Naive thymus-derived CD8-positive, alpha-beta T cell (primary cell): ENCODE measurements around the gene PLXDC2. TPM values are rescaled to one million over a fixed set of nuclear protein-coding genes. Genes with fewer than 3 reads are reported as not detected.

ENCODE experiments used
- ATAC-seq, 2 donors: fragments of 150-1000 bp; cut with Tn5 transposase in 1 of 2; sonication (Bioruptor Pico), chemical (Tn5 transposase) in 1 of 2; 1 replicate in 1 of 2; 2 replicates in 1 of 2; pipeline ENCODE4 v1.10.0; 2021; ENCODE audit warnings: mild to moderate bottlenecking in 2 of 2, moderate library complexity in 2 of 2
- POLR2A ChIA-PET: fragments of 350-600 bp; sonication (Branson Sonifier 250); formaldehyde crosslinking; loops from one replicate; lab custom pipeline; 2021; ENCODE audit warnings: antibody characterized with exemption; lab: Charles Lee
- DNase-seq, 10 donors: peaks; one replicate each; pipeline versions ENCODE4 v3.0.0 to v3.0.0-alpha.2; 2020 to 2022
- H3K27ac Mint-ChIP-seq, 10 donors: one replicate each; pipeline ENCODE4 v1.8.0; 2020 to 2022; ENCODE audit warnings: mild to moderate bottlenecking in 10 of 10, mixed read lengths in 10 of 10, moderate library complexity in 4 of 10, inconsistent platforms in 1 of 10
- H3K27me3 Mint-ChIP-seq, 5 donors: one replicate each; pipeline ENCODE4 v1.8.0; 2021 to 2022; ENCODE audit warnings: mixed read lengths in 5 of 5
- H3K36me3 Mint-ChIP-seq, 3 donors: one replicate each; pipeline ENCODE4 v1.8.0; 2020 to 2022; ENCODE audit warnings: mixed read lengths in 3 of 3, mild to moderate bottlenecking in 2 of 3, inconsistent platforms in 1 of 3
- H3K4me1 Mint-ChIP-seq, 4 donors: one replicate each; pipeline ENCODE4 v1.8.0; 2021 to 2022; ENCODE audit warnings: mixed read lengths in 4 of 4
- H3K4me3 Mint-ChIP-seq, 10 donors: one replicate each; pipeline ENCODE4 v1.8.0; 2020 to 2022; ENCODE audit warnings: mild to moderate bottlenecking in 10 of 10, mixed read lengths in 10 of 10, moderate library complexity in 6 of 10, inconsistent platforms in 1 of 10
- H3K9me3 Mint-ChIP-seq, 9 donors: one replicate each; pipeline ENCODE4 v1.8.0; 2020 to 2022; ENCODE audit warnings: mixed read lengths in 9 of 9, mild to moderate bottlenecking in 3 of 9, inconsistent platforms in 1 of 9, moderate library complexity in 1 of 9
- polyA plus RNA-seq, 3 donors: library from polyadenylated mRNA; unstranded; fragments of 300-500 nt; fragmentation: Illumina TruSeq; gene quantifications; one replicate each; pipeline ENCODE4 v1.2.3, GENCODE V29; 2021
- total RNA-seq, 8 experiments: library from RNA in 2 of 8; stranded (reverse) in 2 of 8; gene quantifications; one replicate each; pipeline ENCODE4 v1.2.3 and lab custom pipeline; 2021 to 2026

The PLXDC2 gene
- total and polyA plus RNA-seq, 5 experiments from 2014 or later, result 0.07 to 0.44 (median 0.31) TPM; not detected in 2

DNA sequence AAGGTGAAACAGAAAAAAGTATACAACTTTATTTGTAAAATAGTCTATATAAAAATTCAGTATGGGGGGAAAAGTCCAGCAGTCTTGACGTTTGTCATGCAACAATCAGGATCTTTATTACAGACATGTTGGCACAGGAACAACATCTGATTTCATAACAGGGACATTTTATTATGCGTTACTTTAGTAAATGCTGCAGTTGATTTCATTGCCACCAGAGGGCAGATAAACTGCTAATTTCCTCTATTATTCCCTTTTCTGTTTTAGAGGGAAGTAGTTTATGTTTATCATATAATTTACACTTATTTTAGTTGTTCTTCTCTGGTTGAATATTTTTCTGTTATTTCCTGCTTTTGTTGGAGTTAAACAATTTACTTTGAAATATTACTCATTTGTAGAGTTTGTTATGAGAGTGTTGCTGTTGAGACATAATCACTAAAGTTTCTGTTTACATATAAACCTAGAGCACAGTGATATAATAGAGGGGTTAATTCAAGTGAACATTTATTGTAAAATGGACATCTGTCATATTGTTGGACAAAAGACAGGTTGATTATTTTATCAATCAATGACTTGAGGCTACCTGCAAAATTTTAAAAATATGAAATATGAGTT, 3.3 kb downstream of the PLXDC2 start:
- Mint-ChIP-seq H3K4me1 (peaks cover 0 to 30% (median 6%) of the 10 kb centered on the region in 4 donors), H3K9me3 (peaks cover 0 to 2% (median 0%) of the 10 kb centered on the region in 9 donors), H3K27ac (no peak overlapping the region), H3K27me3 (peaks cover 16 to 45% (median 20%) of the 10 kb centered on the region in 5 donors), H3K4me3 (no peak overlapping the region), H3K36me3 (no peaks in the 10 kb centered on the region)
- ATAC-seq (no peak), DNase-seq (peak in 1 of 10 donors; percentile 2)
- POLR2A ChIA-PET, result no interaction called here

DNA sequence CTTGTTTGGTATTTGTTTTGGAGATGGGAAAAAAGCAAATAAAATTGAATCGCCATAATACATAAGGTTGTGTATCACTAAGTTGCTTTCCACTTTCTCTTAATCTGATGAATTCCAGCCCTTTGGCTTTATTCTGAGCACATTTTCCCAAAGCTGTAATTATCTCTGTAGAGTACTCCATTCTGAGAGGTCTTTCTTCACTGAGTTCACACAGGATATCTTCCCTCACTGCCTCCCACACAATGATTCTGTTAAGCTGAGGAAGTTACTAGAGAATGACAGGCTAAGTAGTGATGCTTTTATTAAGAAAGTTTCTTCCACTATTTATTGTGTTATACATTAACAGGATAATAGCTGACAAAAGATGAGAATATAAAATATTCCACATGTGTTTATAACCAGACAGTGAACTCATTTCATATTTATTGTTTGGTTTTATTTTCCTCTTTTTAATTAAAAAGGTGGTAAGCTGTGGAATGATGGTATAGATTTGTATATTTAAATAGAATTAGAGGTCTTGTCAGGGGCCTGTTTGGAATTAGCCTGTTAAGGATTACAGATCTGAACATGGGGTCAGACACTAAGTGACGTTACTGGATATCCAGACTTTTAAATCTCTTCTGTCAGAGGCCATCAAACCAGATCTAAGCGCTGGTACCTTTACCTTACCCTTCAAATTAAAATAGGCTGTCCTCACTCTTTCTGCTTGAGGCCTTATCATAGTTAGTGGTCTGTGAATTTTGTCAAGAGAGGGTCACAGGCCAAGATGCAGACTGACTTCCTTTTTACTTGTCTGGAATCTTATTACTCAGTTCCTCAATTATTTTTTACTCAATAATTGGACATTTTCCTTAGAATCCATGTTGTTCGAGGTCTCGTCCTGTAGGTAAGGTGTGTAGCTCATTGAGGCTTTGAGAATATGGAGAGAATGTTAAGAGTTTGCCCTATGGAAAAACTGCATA, 8.4 kb downstream of the PLXDC2 start:
- Mint-ChIP-seq H3K36me3 (no peaks in the 10 kb centered on the region), H3K4me3 (no peak overlapping the region), H3K27ac (no peak overlapping the region), H3K27me3 (peaks cover 3 to 9% (median 5%) of the 10 kb centered on the region in 5 donors), H3K9me3 (peaks cover 0 to 3% (median 0%) of the 10 kb centered on the region in 9 donors), H3K4me1 (peaks cover 0 to 9% (median 0%) of the 10 kb centered on the region in 4 donors)
- POLR2A ChIA-PET, result no interaction called here
- DNase-seq, result no peak
- no peak for ATAC-seq

DNA sequence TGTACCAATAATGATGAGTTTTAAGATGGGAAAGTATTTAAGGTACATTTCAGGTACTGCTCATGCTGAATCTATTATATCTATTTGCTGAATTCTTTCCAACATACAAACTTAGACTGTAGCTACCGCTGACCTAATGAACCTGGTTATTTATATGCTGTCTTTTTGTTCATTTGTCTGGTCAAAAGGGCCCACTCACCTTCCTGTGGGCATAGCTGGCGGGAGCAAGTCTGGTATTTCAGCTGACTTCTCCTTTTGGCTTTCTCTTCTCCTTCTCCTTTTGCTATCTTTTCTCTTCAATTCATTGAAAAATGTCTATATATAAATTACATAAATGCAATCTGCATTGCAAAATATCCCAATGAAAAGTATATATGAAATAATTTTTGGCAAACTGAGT, 9.5 kb downstream of the PLXDC2 start:
- H3K9me3 Mint-ChIP-seq, result peaks cover 0 to 3% (median 0%) of the 10 kb centered on the region in 9 donors
- DNase-seq (no peak), ATAC-seq (no peak)
- H3K27me3 Mint-ChIP-seq, result peaks cover 3 to 9% (median 5%) of the 10 kb centered on the region in 5 donors
- peaks cover 0 to 5% (median 0%) of the 10 kb centered on the region in 4 donors for H3K4me1 Mint-ChIP-seq
- H3K4me3 Mint-ChIP-seq, result no peak overlapping the region
- POLR2A ChIA-PET, result no interaction called here
- no peaks in the 10 kb centered on the region for H3K36me3 Mint-ChIP-seq
- H3K27ac Mint-ChIP-seq, result no peak overlapping the region

DNA sequence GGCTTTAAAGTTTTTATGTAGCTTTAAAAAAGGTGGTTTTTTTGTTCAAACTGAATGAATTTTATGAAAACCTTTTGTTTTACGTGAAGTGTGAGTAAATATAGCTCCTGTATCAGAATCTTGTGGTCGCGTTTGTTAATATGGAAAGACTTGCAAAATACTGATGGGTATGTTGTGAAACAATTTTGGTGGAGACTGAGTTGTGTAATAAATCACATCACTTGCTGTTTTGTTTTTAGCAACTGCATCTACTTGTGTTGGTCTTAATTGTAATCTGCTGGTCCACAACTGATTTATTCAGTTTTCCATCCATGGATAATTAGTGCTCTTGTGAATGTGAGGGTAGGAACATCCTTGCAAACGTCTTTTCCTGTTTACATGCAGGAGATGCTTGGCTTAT, 10.5 kb downstream of the PLXDC2 start:
- DNase-seq (no peak), ATAC-seq (no peak)
- H3K9me3 Mint-ChIP-seq, result peaks cover 0 to 7% (median 3%) of the 10 kb centered on the region in 9 donors
- H3K4me3 Mint-ChIP-seq, result no peak overlapping the region
- no peaks in the 10 kb centered on the region for H3K36me3 Mint-ChIP-seq
- peaks cover 0 to 5% (median 0%) of the 10 kb centered on the region in 4 donors for H3K4me1 Mint-ChIP-seq
- POLR2A ChIA-PET, result no interaction called here
- peaks cover 0 to 7% (median 0%) of the 10 kb centered on the region in 5 donors for H3K27me3 Mint-ChIP-seq
- no peak overlapping the region for H3K27ac Mint-ChIP-seq

- no peak overlapping the region for H3K27ac Mint-ChIP-seq
- H3K9me3 Mint-ChIP-seq, result peaks cover 0 to 12% (median 4%) of the 10 kb centered on the region in 9 donors
- POLR2A ChIA-PET, result no interaction called here
- DNase-seq (no peak), ATAC-seq (no peak)
- no peak overlapping the region for H3K4me3 Mint-ChIP-seq
- H3K27me3 Mint-ChIP-seq, result peaks cover 0 to 7% (median 0%) of the 10 kb centered on the region in 5 donors
- H3K36me3 Mint-ChIP-seq, result no peaks in the 10 kb centered on the region
- H3K4me1 Mint-ChIP-seq, result peaks cover 0 to 5% (median 0%) of the 10 kb centered on the region in 4 donors
Observed at GRCh38 chr10:19828278-19829049, 12.2 kb downstream of the PLXDC2 start.

DNA sequence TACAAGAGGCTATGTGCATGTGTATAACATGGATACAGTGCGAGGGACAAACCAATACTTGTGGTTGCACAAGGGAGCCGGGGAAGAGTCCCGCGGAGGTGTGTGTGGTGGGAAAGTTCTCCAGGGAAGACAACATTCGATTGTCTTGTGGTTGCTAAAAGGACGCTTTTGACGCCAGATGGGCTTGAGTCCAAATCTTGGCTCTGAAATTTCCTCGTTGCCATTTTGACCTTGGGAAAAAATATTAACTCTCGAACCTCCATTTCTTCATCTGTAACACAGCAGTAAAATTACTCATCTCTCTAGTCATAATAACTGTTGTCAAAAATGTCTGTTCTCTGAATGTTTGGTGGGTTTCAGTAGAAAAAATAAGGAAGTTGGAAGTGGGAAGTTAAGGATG, 16.5 kb downstream of the PLXDC2 start:
- Mint-ChIP-seq H3K27me3 (peaks cover 0 to 20% (median 0%) of the 10 kb centered on the region in 5 donors), H3K4me3 (no peak overlapping the region), H3K36me3 (no peaks in the 10 kb centered on the region), H3K9me3 (peaks cover 0 to 25% (median 7%) of the 10 kb centered on the region in 9 donors), H3K4me1 (peaks cover 0 to 2% (median 1%) of the 10 kb centered on the region in 4 donors), H3K27ac (no peak overlapping the region)
- ATAC-seq (no peak), DNase-seq (no peak)
- POLR2A ChIA-PET, result no interaction called here

- Mint-ChIP-seq H3K27ac (no peak overlapping the region), H3K27me3 (peaks cover 0 to 20% (median 0%) of the 10 kb centered on the region in 5 donors), H3K4me1 (peaks cover 0 to 2% (median 1%) of the 10 kb centered on the region in 4 donors), H3K36me3 (no peaks in the 10 kb centered on the region), H3K9me3 (peaks cover 0 to 25% (median 7%) of the 10 kb centered on the region in 9 donors), H3K4me3 (no peak overlapping the region)
- no peak for DNase-seq
- POLR2A ChIA-PET, result no interaction called here
- no peak for ATAC-seq
Observed at GRCh38 chr10:19833170-19833824, 17.1 kb downstream of the PLXDC2 start.

GRCh38 chr10:19835952-19836351, 19.7 kb downstream of the PLXDC2 start:
- H3K9me3 Mint-ChIP-seq, result peaks cover 0 to 25% (median 6%) of the 10 kb centered on the region in 9 donors
- POLR2A ChIA-PET, result no interaction called here
- no peak overlapping the region for H3K4me3 Mint-ChIP-seq
- ATAC-seq, result no peak
- no peaks in the 10 kb centered on the region for H3K36me3 Mint-ChIP-seq
- no peak for DNase-seq
- no peak overlapping the region for H3K27ac Mint-ChIP-seq
- H3K27me3 Mint-ChIP-seq, result peaks cover 0 to 15% (median 0%) of the 10 kb centered on the region in 5 donors
- peaks cover 0 to 2% (median 0%) of the 10 kb centered on the region in 4 donors for H3K4me1 Mint-ChIP-seq

DNA sequence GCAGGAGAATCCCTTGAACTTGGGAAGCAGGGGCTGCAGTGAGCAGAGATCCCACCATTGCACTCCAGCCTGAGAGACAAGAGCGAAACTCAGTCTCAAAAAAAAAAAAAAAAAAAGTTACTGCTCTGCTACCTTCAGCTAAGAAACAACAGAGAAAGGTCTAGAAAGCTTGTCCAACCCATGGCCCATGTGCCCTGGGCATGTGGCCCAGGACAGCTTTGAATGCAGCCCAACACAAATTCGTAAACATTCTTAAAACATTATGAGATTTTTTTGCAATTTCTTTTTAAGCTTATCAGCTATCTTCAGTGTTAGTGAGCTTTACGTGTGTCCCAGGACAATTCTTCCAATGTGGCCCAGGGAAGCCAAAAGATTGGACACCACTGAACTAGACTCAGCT, 22.9 kb downstream of the PLXDC2 start:
- Mint-ChIP-seq H3K9me3 (peaks cover 0 to 20% (median 0%) of the 10 kb centered on the region in 9 donors), H3K27me3 (peaks cover 0 to 10% (median 0%) of the 10 kb centered on the region in 5 donors), H3K4me1 (peaks cover 0 to 2% (median 0%) of the 10 kb centered on the region in 4 donors), H3K36me3 (no peaks in the 10 kb centered on the region), H3K27ac (no peak overlapping the region), H3K4me3 (no peak overlapping the region)
- POLR2A ChIA-PET, result no interaction called here
- DNase-seq (no peak), ATAC-seq (no peak)

DNA sequence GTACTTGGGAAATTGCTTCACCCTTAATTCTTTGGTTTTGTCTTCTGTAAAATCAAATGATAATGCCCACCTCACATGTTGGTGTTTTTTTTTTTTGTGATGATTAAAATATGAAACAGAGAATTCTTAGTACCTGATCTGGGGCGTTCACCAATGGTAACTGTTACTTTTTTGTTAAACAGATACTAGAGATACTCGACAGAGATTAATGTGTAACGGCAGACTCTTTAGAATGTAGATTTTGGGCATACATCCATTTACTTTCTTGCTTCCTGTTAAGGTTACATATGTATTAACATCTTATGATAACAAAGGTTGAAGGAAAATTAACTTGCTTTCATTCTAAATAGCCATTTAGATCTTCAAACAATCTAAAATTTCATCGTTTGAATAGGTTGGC, 23.3 kb downstream of the PLXDC2 start:
- Mint-ChIP-seq H3K4me1 (peaks cover 0 to 2% (median 0%) of the 10 kb centered on the region in 4 donors), H3K27ac (no peak overlapping the region), H3K36me3 (no peaks in the 10 kb centered on the region), H3K9me3 (peaks cover 0 to 15% (median 0%) of the 10 kb centered on the region in 9 donors), H3K27me3 (peaks cover 0 to 9% (median 0%) of the 10 kb centered on the region in 5 donors), H3K4me3 (no peak overlapping the region)
- no peak for ATAC-seq
- POLR2A ChIA-PET, result no interaction called here
- DNase-seq, result no peak

- Mint-ChIP-seq H3K9me3 (peaks cover 0 to 3% (median 0%) of the 10 kb centered on the region in 9 donors), H3K36me3 (no peaks in the 10 kb centered on the region), H3K4me3 (no peak overlapping the region), H3K4me1 (no peaks in the 10 kb centered on the region), H3K27me3 (no peaks in the 10 kb centered on the region), H3K27ac (no peak overlapping the region)
- DNase-seq (no peak), ATAC-seq (no peak)
- POLR2A ChIA-PET, result no interaction called here
Observed at GRCh38 chr10:19840776-19841175, 24.5 kb downstream of the PLXDC2 start.

DNA sequence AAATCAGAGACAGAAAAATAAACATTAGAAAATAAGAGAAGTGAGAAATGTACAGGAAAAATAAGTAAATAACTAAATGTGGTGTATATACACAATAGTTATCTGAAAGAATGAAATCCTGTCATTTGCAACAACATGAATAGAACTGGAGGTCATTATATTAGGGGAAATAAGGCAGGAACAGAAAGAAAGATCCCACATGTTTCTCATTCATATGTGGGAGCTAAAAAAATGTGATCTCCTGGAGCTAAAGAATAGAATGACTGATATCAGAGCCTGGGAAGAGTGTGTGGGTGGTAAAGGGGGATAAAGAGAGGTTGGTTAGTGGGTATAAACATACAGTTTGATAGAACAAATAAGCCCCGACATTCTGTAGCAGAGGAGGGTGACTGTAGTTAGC, 27.3 kb downstream of the PLXDC2 start:
- no peak overlapping the region for H3K27ac Mint-ChIP-seq
- DNase-seq (no peak), ATAC-seq (no peak)
- H3K9me3 Mint-ChIP-seq, result peaks cover 0 to 9% (median 0%) of the 10 kb centered on the region in 9 donors
- H3K4me1 Mint-ChIP-seq, result no peaks in the 10 kb centered on the region
- H3K36me3 Mint-ChIP-seq, result no peaks in the 10 kb centered on the region
- no peak overlapping the region for H3K4me3 Mint-ChIP-seq
- POLR2A ChIA-PET, result no interaction called here
- H3K27me3 Mint-ChIP-seq, result no peaks in the 10 kb centered on the region
